Nephron progenitor cell (in vitro differentiated cells): ENCODE measurements around the gene F2.

Experiments
- DNase-seq: peaks from one replicate; pipeline ENCODE4 v3.0.0; 2021
- H3K27ac Mint-ChIP-seq: 2 replicates; pipeline ENCODE4 v1.8.0; 2021; ENCODE audit warnings: mild to moderate bottlenecking, moderate library complexity, mixed read lengths
- H3K27me3 Mint-ChIP-seq: 2 replicates; pipeline ENCODE4 v1.8.0; 2021; ENCODE audit warnings: mild to moderate bottlenecking, low read depth, mixed read lengths; ENCODE audit not compliant: poor library complexity
- H3K36me3 Mint-ChIP-seq: 2 replicates; pipeline ENCODE4 v1.8.0; 2021; ENCODE audit warnings: low read depth, mixed read lengths
- H3K4me1 Mint-ChIP-seq: 2 replicates; pipeline ENCODE4 v1.8.0; 2021; ENCODE audit warnings: mixed read lengths
- H3K4me3 Mint-ChIP-seq: 2 replicates; pipeline ENCODE4 v1.8.0; 2021; ENCODE audit warnings: mild to moderate bottlenecking, moderate library complexity, mixed read lengths
- H3K9me3 Mint-ChIP-seq: 2 replicates; pipeline ENCODE4 v1.8.0; 2021; ENCODE audit warnings: mild to moderate bottlenecking, moderate library complexity, mixed read lengths
- CTCF ChIP-seq: fragments of 200-600 bp; sonication (generic); IDR thresholded peaks from 2 replicates; pipeline ENCODE4 v1.5.0; 2021; ENCODE audit warnings: antibody characterized with exemption

The F2 gene

GRCh38 chr11:46745995-46746394 lies 27.0 kb downstream of the F2 start:
- Mint-ChIP-seq H3K36me3 (peaks cover 88% of the 10 kb centered on the region), H3K4me3 (no peak overlapping the region), H3K9me3 (no peaks in the 10 kb centered on the region), H3K27ac (no peak overlapping the region), H3K27me3 (no peaks in the 10 kb centered on the region), H3K4me1 (no peaks in the 10 kb centered on the region)
- no peak for TF ChIP-seq CTCF
- no peak for DNase-seq

GRCh38 chr11:46747150-46747549 lies 28.1 kb downstream of the F2 start:
- Mint-ChIP-seq H3K36me3 (peaks cover 85% of the 10 kb centered on the region), H3K27ac (no peak overlapping the region), H3K9me3 (no peaks in the 10 kb centered on the region), H3K27me3 (no peaks in the 10 kb centered on the region), H3K4me1 (no peaks in the 10 kb centered on the region), H3K4me3 (no peak overlapping the region)
- no peak for DNase-seq
- no peak for TF ChIP-seq CTCF

GRCh38 chr11:46755962-46756361 lies 36.9 kb downstream of the F2 start:
- no peak for DNase-seq
- Mint-ChIP-seq H3K36me3 (peaks cover 72% of the 10 kb centered on the region), H3K4me1 (no peaks in the 10 kb centered on the region), H3K4me3 (no peak overlapping the region), H3K27ac (no peak overlapping the region), H3K27me3 (no peaks in the 10 kb centered on the region), H3K9me3 (no peaks in the 10 kb centered on the region)
- TF ChIP-seq CTCF = no peak

- Mint-ChIP-seq H3K27me3 (no peaks in the 10 kb centered on the region), H3K4me1 (no peaks in the 10 kb centered on the region), H3K4me3 (no peak overlapping the region), H3K36me3 (peaks cover 81% of the 10 kb centered on the region), H3K9me3 (no peaks in the 10 kb centered on the region), H3K27ac (no peak overlapping the region)
- no peak for DNase-seq
- no peak for TF ChIP-seq CTCF
These were observed 40.2 kb downstream of the F2 start for GRCh38 chr11:46759196-46759595.

- H3K9me3 Mint-ChIP-seq = no peaks in the 10 kb centered on the region
- no peak overlapping the region for H3K4me3 Mint-ChIP-seq
- TF ChIP-seq CTCF = no peak
- H3K4me1 Mint-ChIP-seq = no peaks in the 10 kb centered on the region
- DNase-seq = no peak
- no peak overlapping the region for H3K27ac Mint-ChIP-seq
- no peaks in the 10 kb centered on the region for H3K27me3 Mint-ChIP-seq
- H3K36me3 Mint-ChIP-seq = peaks cover 79% of the 10 kb centered on the region
These were observed 41.6 kb downstream of the F2 start for GRCh38 chr11:46760429-46761128.

GRCh38 chr11:46761807-46762206 lies 42.8 kb downstream of the F2 start:
- no peak for DNase-seq
- Mint-ChIP-seq H3K9me3 (no peaks in the 10 kb centered on the region), H3K4me3 (no peak overlapping the region), H3K4me1 (no peaks in the 10 kb centered on the region), H3K27ac (peak overlapping the region; percentile 73), H3K27me3 (no peaks in the 10 kb centered on the region), H3K36me3 (peaks cover 78% of the 10 kb centered on the region)
- no peak for TF ChIP-seq CTCF
